ENCODE measurements around the gene MCF2L. TPM values are rescaled to one million over a fixed set of nuclear protein-coding genes. Genes with fewer than 3 reads are reported as not detected.
"Not testable (repeated sequence)": the region's sequence is repeated elsewhere in the genome, so short reads cannot be mapped to it uniquely, and the experiment has no call there.

The MCF2L gene
- total and polyA plus RNA-seq, 7 experiments from 2014 or later = 0.51 to 32.6 (median 19.7) TPM

- H3K4me1 ChIP-seq (ENCODE audit: control insufficient read depth in 2 of 2, insufficient read depth in 2 of 2, low read length in 2 of 2); H3K36me3 ChIP-seq (ENCODE audit: control insufficient read depth in 2 of 3, insufficient read depth in 3 of 3, low read length in 3 of 3); H3K27me3 Mint-ChIP-seq; H3K4me1 Mint-ChIP-seq; H3K4me3 Mint-ChIP-seq; CTCF ChIA-PET; intact Hi-C loops (cut with micrococcal nuclease); DNase-seq; POLR2A ChIA-PET; H3K27ac Mint-ChIP-seq; H3K27ac ChIP-seq (ENCODE audit: low read depth, low read length); H3K9me3 ChIP-seq (ENCODE audit: control insufficient read depth in 2 of 3, low read length in 3 of 3); H3K27me3 ChIP-seq (ENCODE audit: control insufficient read depth in 2 of 2, insufficient read depth in 2 of 2, low read length in 2 of 2); H3K9me3 Mint-ChIP-seq; ATAC-seq; H3K4me3 ChIP-seq (ENCODE audit: low read length): not testable (repeated sequence)
- H3K36me3 Mint-ChIP-seq = peaks cover 0 to 14% (median 0%) of the 10 kb centered on the region in 5 donors
Observed at GRCh38 chr13:113102302-113102701, 133.3 kb downstream of the MCF2L start.

GRCh38 chr13:113102727-113103126, 133.7 kb downstream of the MCF2L start:
- Mint-ChIP-seq H3K36me3 (peaks cover 0 to 13% (median 0%) of the 10 kb centered on the region in 5 donors), H3K4me3 (no peak overlapping the region), H3K27ac (peak overlapping the region in 1 of 9 donors; percentile 14), H3K9me3 (no peaks in the 10 kb centered on the region), H3K27me3 (no peaks in the 10 kb centered on the region), H3K4me1 (peaks cover 0 to 6% (median 0%) of the 10 kb centered on the region in 7 donors)
- Histone ChIP-seq H3K27me3 (ENCODE audit: control insufficient read depth in 2 of 2, insufficient read depth in 2 of 2, low read length in 2 of 2) (no peaks in the 10 kb centered on the region), H3K4me1 (ENCODE audit: control insufficient read depth in 2 of 2, insufficient read depth in 2 of 2, low read length in 2 of 2) (no peaks in the 10 kb centered on the region), H3K27ac (ENCODE audit: low read depth, low read length) (no peak overlapping the region), H3K4me3 (ENCODE audit: low read length) (no peak overlapping the region), H3K9me3 (ENCODE audit: control insufficient read depth in 2 of 3, low read length in 3 of 3) (no peaks in the 10 kb centered on the region), H3K36me3 (ENCODE audit: control insufficient read depth in 2 of 3, insufficient read depth in 3 of 3, low read length in 3 of 3) (peaks cover 0 to 4% (median 0%) of the 10 kb centered on the region in 3 experiments)
- ChIA-PET CTCF (no interaction called here), POLR2A (no interaction called here)
- ATAC-seq (no peak), DNase-seq (no peak)
- intact Hi-C loops (cut with micrococcal nuclease) = no loop called here

GRCh38 chr13:113103646-113104045, 134.6 kb downstream of the MCF2L start:
- Histone ChIP-seq H3K27ac (ENCODE audit: low read depth, low read length) (no peak overlapping the region), H3K36me3 (ENCODE audit: control insufficient read depth in 2 of 3, insufficient read depth in 3 of 3, low read length in 3 of 3) (no peaks in the 10 kb centered on the region), H3K4me1 (ENCODE audit: control insufficient read depth in 2 of 2, insufficient read depth in 2 of 2, low read length in 2 of 2) (no peaks in the 10 kb centered on the region), H3K4me3 (ENCODE audit: low read length) (no peak overlapping the region), H3K27me3 (ENCODE audit: control insufficient read depth in 2 of 2, insufficient read depth in 2 of 2, low read length in 2 of 2) (no peaks in the 10 kb centered on the region), H3K9me3 (ENCODE audit: control insufficient read depth in 2 of 3, low read length in 3 of 3) (no peaks in the 10 kb centered on the region)
- intact Hi-C loops (cut with micrococcal nuclease) = no loop called here
- Mint-ChIP-seq H3K27ac (no peak overlapping the region), H3K4me1 (peaks cover 0 to 6% (median 0%) of the 10 kb centered on the region in 7 donors), H3K27me3 (no peaks in the 10 kb centered on the region), H3K9me3 (no peaks in the 10 kb centered on the region), H3K36me3 (peaks cover 0 to 3% (median 0%) of the 10 kb centered on the region in 5 donors), H3K4me3 (no peak overlapping the region)
- ChIA-PET CTCF (no interaction called here), POLR2A (no interaction called here)
- ATAC-seq (peak; percentile 14), DNase-seq (no peak)

GRCh38 chr13:113105032-113105920, 136.3 kb downstream of the MCF2L start, which contains the start of gene F7:
TSS of gene F7 (plus strand) at chr13:113105791. CDS start at chr13:113105842, 51 bp downstream.
- no peak within 1 kb of the TSS for H3K27ac Mint-ChIP-seq
- H3K4me1 Mint-ChIP-seq = peaks cover 0 to 6% (median 0%) of the 10 kb centered on the region in 7 donors
- H3K9me3 Mint-ChIP-seq = no peaks in the 10 kb centered on the region
- peaks cover 0 to 4% (median 0%) of the 10 kb centered on the region in 5 donors for H3K27me3 Mint-ChIP-seq
- Histone ChIP-seq H3K4me1 (ENCODE audit: control insufficient read depth in 2 of 2, insufficient read depth in 2 of 2, low read length in 2 of 2) (peaks cover 0 to 6% of the 10 kb centered on the region in 2 donors), H3K9me3 (ENCODE audit: control insufficient read depth in 2 of 3, low read length in 3 of 3) (no peaks in the 10 kb centered on the region), H3K27me3 (ENCODE audit: control insufficient read depth in 2 of 2, insufficient read depth in 2 of 2, low read length in 2 of 2) (peaks cover 0 to 8% of the 10 kb centered on the region in 2 donors), H3K36me3 (ENCODE audit: control insufficient read depth in 2 of 3, insufficient read depth in 3 of 3, low read length in 3 of 3) (no peaks in the 10 kb centered on the region), H3K4me3 (ENCODE audit: low read length) (no peak within 1 kb of the TSS), H3K27ac (ENCODE audit: low read depth, low read length) (no peak within 1 kb of the TSS)
- H3K36me3 Mint-ChIP-seq = no peaks in the 10 kb centered on the region
- no peak for ATAC-seq
- POLR2A ChIA-PET = no interaction called here
- intact Hi-C loops (cut with micrococcal nuclease) = no loop called here
- DNase-seq = no peak
- no peak within 1 kb of the TSS for H3K4me3 Mint-ChIP-seq
- CTCF ChIA-PET = no interaction called here

- no peaks in the 10 kb centered on the region for H3K36me3 ChIP-seq (ENCODE audit: control insufficient read depth in 2 of 3, insufficient read depth in 3 of 3, low read length in 3 of 3)
- DNase-seq = no peak
- no peaks in the 10 kb centered on the region for H3K9me3 ChIP-seq (ENCODE audit: control insufficient read depth in 2 of 3, low read length in 3 of 3)
- ChIA-PET POLR2A (no interaction called here), CTCF (no interaction called here)
- no peak overlapping the region for H3K27ac ChIP-seq (ENCODE audit: low read depth, low read length)
- Mint-ChIP-seq H3K27ac (no peak overlapping the region), H3K27me3 (peaks cover 0 to 5% (median 0%) of the 10 kb centered on the region in 5 donors), H3K4me3 (no peak overlapping the region), H3K9me3 (no peaks in the 10 kb centered on the region), H3K36me3 (no peaks in the 10 kb centered on the region), H3K4me1 (peaks cover 0 to 6% (median 0%) of the 10 kb centered on the region in 7 donors)
- ATAC-seq = no peak
- H3K4me1 ChIP-seq (ENCODE audit: control insufficient read depth in 2 of 2, insufficient read depth in 2 of 2, low read length in 2 of 2) = peaks cover 0 to 6% of the 10 kb centered on the region in 2 donors
- no peak overlapping the region for H3K4me3 ChIP-seq (ENCODE audit: low read length)
- intact Hi-C loops (cut with micrococcal nuclease) = no loop called here
- H3K27me3 ChIP-seq (ENCODE audit: control insufficient read depth in 2 of 2, insufficient read depth in 2 of 2, low read length in 2 of 2) = peaks cover 0 to 8% of the 10 kb centered on the region in 2 donors
Observed at GRCh38 chr13:113105921-113106452, 137.0 kb downstream of the MCF2L start.

GRCh38 chr13:113106711-113107351, 137.8 kb downstream of the MCF2L start:
- no peak overlapping the region for H3K4me3 ChIP-seq (ENCODE audit: low read length)
- ChIA-PET CTCF (no interaction called here), POLR2A (no interaction called here)
- no peak overlapping the region for H3K27ac ChIP-seq (ENCODE audit: low read depth, low read length)
- peaks cover 0 to 8% of the 10 kb centered on the region in 2 donors for H3K27me3 ChIP-seq (ENCODE audit: control insufficient read depth in 2 of 2, insufficient read depth in 2 of 2, low read length in 2 of 2)
- H3K9me3 ChIP-seq (ENCODE audit: control insufficient read depth in 2 of 3, low read length in 3 of 3) = no peaks in the 10 kb centered on the region
- no peaks in the 10 kb centered on the region for H3K9me3 Mint-ChIP-seq
- peaks cover 0 to 6% of the 10 kb centered on the region in 2 donors for H3K4me1 ChIP-seq (ENCODE audit: control insufficient read depth in 2 of 2, insufficient read depth in 2 of 2, low read length in 2 of 2)
- no peak for DNase-seq
- no peaks in the 10 kb centered on the region for H3K36me3 Mint-ChIP-seq
- intact Hi-C loops (cut with micrococcal nuclease) = no loop called here
- no peaks in the 10 kb centered on the region for H3K36me3 ChIP-seq (ENCODE audit: control insufficient read depth in 2 of 3, insufficient read depth in 3 of 3, low read length in 3 of 3)
- H3K4me3 Mint-ChIP-seq = peak overlapping the region in 1 of 10 donors; percentile 21
- H3K27ac Mint-ChIP-seq = no peak overlapping the region
- peaks cover 0 to 6% (median 0%) of the 10 kb centered on the region in 5 donors for H3K27me3 Mint-ChIP-seq
- no peak for ATAC-seq
- H3K4me1 Mint-ChIP-seq = peaks cover 0 to 6% (median 0%) of the 10 kb centered on the region in 7 donors

Data from naive thymus-derived CD4-positive, alpha-beta T cell (primary cell).